ENCODE data around the gene CSTA.
A peak's percentile ranks its signal among the peaks of the same experiment; 100 is the strongest.

CSTA gene

DNA sequence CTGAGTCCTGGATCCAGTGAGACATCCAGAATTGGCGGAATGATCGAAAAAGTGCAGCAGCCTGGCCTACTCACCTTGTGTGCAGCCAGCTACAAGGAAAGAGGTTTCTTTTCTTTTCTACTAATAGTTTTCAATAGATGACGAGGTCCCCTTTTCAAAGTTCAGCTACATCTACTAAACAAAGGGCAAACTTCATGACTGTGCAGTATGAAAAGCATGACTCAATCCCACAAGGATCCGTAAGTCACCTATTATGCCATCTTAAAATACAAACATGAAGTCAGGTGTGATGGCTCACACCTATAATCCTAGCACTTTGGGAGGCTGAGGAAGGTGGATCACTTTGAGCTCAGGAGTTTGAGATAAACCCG lies 41.3 kb downstream of the CSTA start:
- peak; percentile 44 for FAIRE-seq
- DNase-seq (ENCODE audit: insufficient read length, low spot score), result no peak

DNA sequence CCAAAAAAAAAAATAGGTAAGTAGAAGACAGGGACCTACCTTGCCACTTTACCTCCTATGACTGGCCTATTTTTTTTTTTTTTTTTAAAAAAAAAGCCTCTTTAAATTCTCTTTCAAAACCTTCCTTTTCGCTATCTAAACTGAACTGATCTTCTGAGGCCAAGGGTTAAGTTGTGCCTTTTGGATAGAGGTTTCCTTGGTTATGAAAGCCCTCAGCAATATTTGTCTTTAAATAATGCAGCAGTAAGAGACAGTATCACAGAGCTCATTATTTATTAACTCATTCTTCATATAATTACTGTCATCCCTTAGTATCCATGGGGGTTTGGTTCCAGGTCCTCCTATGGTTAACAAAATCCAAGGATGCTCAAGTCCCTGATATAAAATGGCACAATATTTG lies 49.0 kb downstream of the CSTA start:
- DNase-seq (ENCODE audit: insufficient read length, low spot score) (no peak), FAIRE-seq (no peak)

DNA sequence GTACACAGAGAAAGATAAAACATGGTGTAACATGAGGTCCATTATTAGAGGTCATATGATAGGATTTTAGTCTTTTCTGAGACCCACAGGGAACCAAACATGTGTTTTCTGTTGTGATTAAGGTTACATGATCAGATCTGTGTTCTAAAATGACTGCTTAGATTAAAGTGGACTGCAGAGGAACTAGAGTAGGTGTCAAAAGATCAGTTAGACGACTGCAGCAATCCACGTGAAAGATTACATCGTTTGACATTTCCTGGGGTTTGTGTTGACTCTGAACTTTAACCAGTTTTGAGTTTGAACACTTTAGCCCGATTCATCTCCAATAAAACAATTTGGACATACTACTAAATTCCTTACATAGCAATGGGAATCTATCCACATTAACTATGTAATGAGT lies 52.9 kb downstream of the CSTA start:
- FAIRE-seq, result no peak

DNA sequence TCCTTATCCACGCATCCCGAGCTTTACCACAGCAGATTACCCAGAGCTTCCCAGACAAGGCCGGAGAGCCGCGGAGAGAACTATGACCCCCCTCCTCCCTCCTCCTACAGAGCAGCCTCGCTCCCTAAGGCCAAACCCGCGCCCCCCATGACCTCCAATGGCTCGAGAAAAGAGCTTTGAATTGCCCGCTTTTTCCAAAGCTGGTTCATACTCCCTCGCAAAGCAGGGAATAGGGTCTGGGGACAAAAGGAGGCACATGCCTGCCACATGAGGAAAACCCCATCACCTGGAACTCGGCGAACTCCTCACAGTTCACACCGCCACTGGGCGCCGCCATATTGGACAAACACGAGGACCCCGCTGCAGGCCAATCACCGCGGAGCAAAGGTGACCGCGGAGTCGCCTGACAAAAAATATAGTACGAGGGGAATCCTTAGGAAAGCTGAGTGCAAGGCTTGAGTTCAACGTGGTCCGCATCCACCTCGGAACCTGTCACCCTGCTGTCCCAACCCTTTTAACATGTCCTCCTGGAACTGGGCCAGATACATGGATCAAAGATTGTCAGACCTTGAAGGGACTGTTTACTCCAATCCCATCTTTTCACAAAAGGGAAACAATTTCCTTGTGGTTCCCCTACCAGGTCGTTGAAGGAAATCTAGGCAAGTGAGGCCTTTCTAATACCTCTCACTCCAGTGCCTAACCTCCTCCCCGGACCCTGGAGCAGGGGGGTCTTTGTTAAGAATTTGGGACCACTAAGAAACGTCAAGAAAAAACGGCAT lies 58.0 kb downstream of the CSTA start, which contains the start of gene MIX23:
TSS of gene MIX23 (minus strand) at position 344 of the 779 bp plus-strand sequence. CDS start at position 337, 7 bp downstream.
- FAIRE-seq (peak; percentile 4), DNase-seq (ENCODE audit: insufficient read length, low spot score) (peak; percentile 84)

More for the DNA sequence above, 52.9 kb downstream of the CSTA start:
- no peak for DNase-seq (ENCODE audit: insufficient read length, low spot score)

DNA sequence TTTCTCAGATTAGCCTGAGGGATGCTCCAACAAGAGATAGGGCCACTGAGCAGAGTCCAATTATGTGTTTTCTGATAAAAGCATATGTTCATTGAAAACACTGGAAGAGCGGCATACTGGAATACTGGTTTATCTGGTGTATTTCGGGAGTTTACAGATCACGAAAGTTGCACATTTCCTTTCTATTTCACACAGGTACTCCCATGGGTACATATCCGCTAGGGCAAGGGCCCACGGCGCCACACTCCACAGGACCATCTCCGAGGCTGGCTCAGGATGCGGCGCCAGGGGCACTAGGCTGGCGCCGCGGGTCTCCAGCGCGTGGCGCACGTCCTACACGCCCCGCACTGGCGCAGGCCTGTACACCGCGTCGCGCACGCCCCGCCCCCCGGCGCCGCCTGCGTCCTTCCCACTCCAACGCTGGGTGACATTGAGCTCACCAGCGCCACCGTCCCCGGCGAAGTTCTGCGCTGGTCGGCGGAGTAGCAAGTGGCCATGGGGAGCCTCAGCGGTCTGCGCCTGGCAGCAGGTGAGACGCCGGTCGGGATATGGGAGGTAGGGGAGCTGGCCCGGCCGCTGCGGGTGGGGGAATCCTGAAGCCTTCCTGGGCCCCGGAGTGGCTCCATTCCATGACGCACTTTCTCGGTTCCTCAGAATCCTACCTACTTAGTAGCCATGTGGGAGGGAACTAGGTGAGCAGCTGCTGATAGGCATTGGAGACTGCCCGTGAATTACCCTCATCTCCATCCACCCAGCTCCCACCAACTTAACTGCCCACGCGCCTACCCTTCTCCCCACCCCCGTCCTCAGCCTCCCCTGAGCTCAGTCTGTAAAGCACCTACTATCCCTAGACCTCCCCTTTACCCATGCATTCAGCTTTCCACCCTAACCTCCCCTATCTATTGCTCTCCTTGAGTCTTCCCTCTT lies 59.0 kb downstream of the CSTA start, which contains the start of gene FAM162A:
TSS of gene FAM162A (plus strand) at position 412 of the 927 bp plus-strand sequence. CDS start at position 496, 84 bp downstream.
- peak; percentile 96 for FAIRE-seq
- DNase-seq (ENCODE audit: insufficient read length, low spot score), result peak; percentile 82

DNA sequence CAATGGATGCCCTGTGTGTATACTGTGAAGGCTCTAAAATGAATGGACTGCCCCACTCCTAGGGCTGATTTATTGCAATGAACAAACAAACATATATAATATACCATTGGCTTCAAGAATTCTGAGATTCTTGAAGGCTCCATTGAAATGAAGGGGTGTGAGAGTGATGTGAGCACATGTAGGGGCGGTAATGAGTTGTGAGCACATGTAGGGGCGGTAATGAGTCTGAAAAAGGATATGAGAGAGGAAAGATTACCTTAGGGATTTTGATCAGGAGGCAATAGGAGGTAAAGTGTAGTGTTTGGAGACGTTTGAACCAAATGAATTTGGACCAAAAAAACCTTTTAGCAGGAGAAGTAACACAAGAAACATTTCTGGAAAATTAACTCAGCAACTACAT lies 62.7 kb downstream of the CSTA start:
- FAIRE-seq, result no peak
- no peak for DNase-seq (ENCODE audit: insufficient read length, low spot score)

DNA sequence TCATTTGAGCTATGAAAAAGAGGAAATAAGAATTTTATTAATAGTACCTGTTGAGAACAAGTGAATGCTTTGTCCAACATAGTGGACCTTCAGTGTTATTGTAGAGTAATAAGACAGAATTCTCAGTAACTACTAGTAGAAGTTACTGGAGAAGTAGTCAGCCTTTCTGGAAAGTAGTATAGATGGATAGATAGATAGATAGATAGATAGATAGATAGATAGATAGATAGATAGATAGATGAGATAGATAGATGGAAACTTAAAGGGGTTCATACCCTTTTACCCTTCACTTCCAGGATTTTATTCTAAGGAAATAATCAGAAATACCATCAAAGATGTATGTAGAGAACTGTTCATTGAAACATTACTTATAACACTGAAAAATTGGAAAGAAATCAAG lies 64.1 kb downstream of the CSTA start:
- DNase-seq (ENCODE audit: insufficient read length, low spot score) (no peak), FAIRE-seq (no peak)

DNA sequence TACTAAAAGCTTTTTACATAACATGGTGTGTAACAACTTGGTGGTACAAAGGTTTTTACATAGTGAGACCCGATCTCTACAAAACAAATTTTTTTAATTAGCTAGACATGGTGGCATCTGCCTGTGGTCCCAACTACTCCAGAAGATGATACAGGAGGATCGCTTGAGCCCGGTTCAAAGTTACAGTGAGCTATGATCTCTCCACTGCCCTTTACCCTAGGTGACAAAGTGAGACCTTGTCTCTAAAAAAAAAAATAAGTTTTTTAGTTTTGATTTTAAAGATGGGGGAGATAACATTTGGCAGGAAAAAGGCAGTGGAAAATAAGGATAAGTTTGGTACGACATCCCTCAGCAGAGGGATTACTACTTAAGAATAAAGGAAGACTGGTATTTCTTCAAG lies 64.8 kb downstream of the CSTA start:
- DNase-seq (ENCODE audit: insufficient read length, low spot score), result no peak

DNA sequence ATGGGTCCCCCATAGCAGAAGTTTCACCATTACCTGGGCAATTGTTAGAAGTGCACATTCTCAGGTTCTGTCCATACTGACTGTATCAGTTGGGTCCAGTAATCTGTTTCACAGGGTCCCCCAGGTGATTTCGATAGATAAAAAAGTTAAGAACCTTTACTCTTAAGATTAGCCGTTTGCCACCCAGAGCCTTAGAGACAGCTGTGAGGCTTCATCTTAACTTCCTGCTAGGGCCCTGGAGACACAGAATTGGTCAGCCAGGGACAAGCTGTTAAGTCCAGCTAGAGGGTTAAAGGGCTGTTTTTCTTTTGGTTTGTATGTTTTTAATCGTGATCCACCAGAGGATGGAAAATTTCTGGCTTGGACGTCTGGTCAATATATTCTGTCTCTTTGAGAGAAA lies 65.6 kb downstream of the CSTA start:
- no peak for FAIRE-seq

More for the DNA sequence above, 64.8 kb downstream of the CSTA start:
- no peak for FAIRE-seq

More for the DNA sequence above, 65.6 kb downstream of the CSTA start:
- no peak for DNase-seq (ENCODE audit: insufficient read length, low spot score)

Measured in HTR-8/SVneo (cell line).